Cardiac muscle cell (in vitro differentiated cells and primary cell): ENCODE data around the gene USP17L22. TPM values are rescaled to one million over a fixed set of nuclear protein-coding genes. Genes with fewer than 3 reads are reported as not detected.

Source experiments
- polyA plus RNA-seq: library from polyadenylated mRNA; unstranded; fragments of >200 nt; fragmentation: Nextera tagmentation; extraction: Ambion mirVana; gene quantifications from 2 replicates; pipeline ENCODE4 v1.2.1, GENCODE V29; 2016
- total RNA-seq: library from RNA; depleted of rRNA; stranded (reverse); fragments of >200 nt; gene quantifications from 2 replicates; pipeline ENCODE4 v1.2.3, GENCODE V29; 2016

The USP17L22 gene
- total and polyA plus RNA-seq, 2 experiments from 2014 or later = not detected

Other genes starting within 250 kb of the USP17L22 start
- not detected in 2 replicates for gene FAM90A26, start 97.2 kb upstream of the USP17L22 start, total RNA-seq
- gene FAM90A26, start 97.2 kb upstream of the USP17L22 start, polyA plus RNA-seq = not detected in 2 replicates
- not detected in 2 replicates for gene USP17L10, start 57.0 kb upstream of the USP17L22 start, total RNA-seq
- gene USP17L10, start 57.0 kb upstream of the USP17L22 start, polyA plus RNA-seq = not detected in 2 replicates
- not detected in 2 replicates for gene USP17L11, start 52.2 kb upstream of the USP17L22 start, total RNA-seq
- not detected in 2 replicates for gene USP17L11, start 52.2 kb upstream of the USP17L22 start, polyA plus RNA-seq
- gene USP17L12, start 47.5 kb upstream of the USP17L22 start, total RNA-seq = not detected in 2 replicates
- gene USP17L12, start 47.5 kb upstream of the USP17L22 start, polyA plus RNA-seq = not detected in 2 replicates
- not detected in 2 replicates for gene USP17L13, start 42.7 kb upstream of the USP17L22 start, total RNA-seq
- gene USP17L13, start 42.7 kb upstream of the USP17L22 start, polyA plus RNA-seq = not detected in 2 replicates
- not detected in 2 replicates for gene USP17L15, start 33.2 kb upstream of the USP17L22 start, total RNA-seq
- not detected in 2 replicates for gene USP17L15, start 33.2 kb upstream of the USP17L22 start, polyA plus RNA-seq
- gene USP17L17, start 23.7 kb upstream of the USP17L22 start, total RNA-seq = not detected in 2 replicates
- gene USP17L17, start 23.7 kb upstream of the USP17L22 start, polyA plus RNA-seq = not detected in 2 replicates
- not detected in 2 replicates for gene USP17L18, start 19.0 kb upstream of the USP17L22 start, total RNA-seq
- gene USP17L18, start 19.0 kb upstream of the USP17L22 start, polyA plus RNA-seq = not detected in 2 replicates
- gene USP17L19, start 14.2 kb upstream of the USP17L22 start, total RNA-seq = not detected in 2 replicates
- not detected in 2 replicates for gene USP17L19, start 14.2 kb upstream of the USP17L22 start, polyA plus RNA-seq
- not detected in 2 replicates for gene USP17L20, start 9.5 kb upstream of the USP17L22 start, total RNA-seq
- not detected in 2 replicates for gene USP17L20, start 9.5 kb upstream of the USP17L22 start, polyA plus RNA-seq
- not detected in 2 replicates for gene USP17L21, start 4.7 kb upstream of the USP17L22 start, total RNA-seq
- not detected in 2 replicates for gene USP17L21, start 4.7 kb upstream of the USP17L22 start, polyA plus RNA-seq
- gene USP17L24, start 57.5 kb downstream of the USP17L22 start, total RNA-seq = not detected in 2 replicates
- not detected in 2 replicates for gene USP17L24, start 57.5 kb downstream of the USP17L22 start, polyA plus RNA-seq
- not detected in 2 replicates for gene USP17L25, start 62.3 kb downstream of the USP17L22 start, total RNA-seq
- gene USP17L25, start 62.3 kb downstream of the USP17L22 start, polyA plus RNA-seq = not detected in 2 replicates
- gene USP17L26, start 67.0 kb downstream of the USP17L22 start, total RNA-seq = not detected in 2 replicates
- gene USP17L26, start 67.0 kb downstream of the USP17L22 start, polyA plus RNA-seq = not detected in 2 replicates
- not detected in 2 replicates for gene USP17L5, start 71.8 kb downstream of the USP17L22 start, total RNA-seq
- not detected in 2 replicates for gene USP17L5, start 71.8 kb downstream of the USP17L22 start, polyA plus RNA-seq
- gene USP17L27, start 76.5 kb downstream of the USP17L22 start, total RNA-seq = not detected in 2 replicates
- not detected in 2 replicates for gene USP17L27, start 76.5 kb downstream of the USP17L22 start, polyA plus RNA-seq
- gene USP17L28, start 81.3 kb downstream of the USP17L22 start, total RNA-seq = not detected in 2 replicates
- gene USP17L28, start 81.3 kb downstream of the USP17L22 start, polyA plus RNA-seq = not detected in 2 replicates
- gene USP17L29, start 86.0 kb downstream of the USP17L22 start, total RNA-seq = not detected in 2 replicates
- not detected in 2 replicates for gene USP17L29, start 86.0 kb downstream of the USP17L22 start, polyA plus RNA-seq
- not detected in 2 replicates for gene USP17L30, start 95.5 kb downstream of the USP17L22 start, total RNA-seq
- gene USP17L30, start 95.5 kb downstream of the USP17L22 start, polyA plus RNA-seq = not detected in 2 replicates
- not detected in 2 replicates for gene DEFB131A, start 176.8 kb downstream of the USP17L22 start, total RNA-seq
- gene DEFB131A, start 176.8 kb downstream of the USP17L22 start, polyA plus RNA-seq = not detected in 2 replicates